Hindlimb muscle (tissue), 1 donor: Measurements from ENCODE around the gene GNB1. TPM values are rescaled to one million over a fixed set of nuclear protein-coding genes. Genes with fewer than 3 reads are reported as not detected.

Experiments
- DNase-seq: peaks from one replicate; pipeline ENCODE4 v3.0.0-alpha.2; 2013
- polyA plus RNA-seq: library from polyadenylated mRNA; unstranded; fragments of 120-200 nt; gene quantifications from one replicate; pipeline ENCODE4 v1.2.1, GENCODE V29; 2013; ENCODE audit not compliant: insufficient read length

GNB1 gene
- polyA plus RNA-seq, 1 donor, result 164 TPM

DNA sequence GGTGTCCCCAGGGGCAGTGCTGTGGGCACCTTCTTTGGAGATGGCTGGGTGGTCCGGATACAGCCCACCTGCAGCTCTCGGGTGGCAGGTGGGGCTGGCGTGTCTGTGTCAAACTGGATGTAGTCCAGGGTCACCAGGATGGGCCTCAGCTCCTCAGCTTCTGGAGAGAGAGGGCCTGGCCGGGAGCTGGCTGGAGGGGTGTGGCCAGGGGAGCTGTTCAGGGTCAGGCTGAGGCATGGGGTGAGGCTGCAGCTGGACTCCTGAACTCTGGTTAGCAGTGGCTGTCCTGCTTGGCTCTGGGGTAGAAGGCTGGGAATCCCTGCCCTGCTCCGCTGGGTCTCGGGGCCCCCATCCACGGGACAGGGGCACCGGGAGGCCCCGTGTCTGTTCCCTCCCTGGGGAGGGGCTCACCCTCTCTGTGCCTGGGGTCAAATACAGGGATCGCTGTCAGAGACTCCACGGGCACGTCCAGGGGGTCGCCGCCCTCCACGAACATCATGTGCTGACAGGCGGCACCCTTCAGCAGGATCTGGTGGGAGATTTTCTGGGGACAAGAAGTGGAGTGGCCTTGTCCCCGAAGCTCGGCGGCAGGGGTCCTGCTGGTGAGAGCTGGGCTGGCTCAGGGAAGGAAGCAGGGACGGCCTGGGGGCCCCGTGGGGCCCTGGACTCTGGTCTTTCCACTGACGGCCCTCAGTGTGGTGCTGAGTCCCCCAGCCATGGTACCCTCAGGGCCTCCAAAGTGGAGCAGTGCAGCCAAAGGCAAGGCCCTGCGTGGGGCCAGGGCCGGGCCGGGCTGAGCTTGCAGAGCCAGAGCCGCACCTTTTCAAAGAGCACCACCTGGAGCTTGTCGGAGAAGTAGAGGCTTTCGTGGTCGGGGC is 32.3 kb upstream of the GNB1 start:
- no peak for DNase-seq

GRCh38 chr1:1922702-1922955 is 31.7 kb upstream of the GNB1 start:
- DNase-seq, result no peak

- DNase-seq, result no peak
These were observed 31.2 kb upstream of the GNB1 start for GRCh38 chr1:1921901-1922701.

GRCh38 chr1:1921459-1921862 is 30.6 kb upstream of the GNB1 start:
- DNase-seq, result no peak

- DNase-seq, result no peak
These were observed 29.9 kb upstream of the GNB1 start for GRCh38 chr1:1920608-1921458.

GRCh38 chr1:1920057-1920607 is 29.2 kb upstream of the GNB1 start:
- no peak for DNase-seq

GRCh38 chr1:1919304-1920056 is 28.6 kb upstream of the GNB1 start:
- DNase-seq, result peak; percentile 92

GRCh38 chr1:1918901-1919303 is 28.0 kb upstream of the GNB1 start, which contains the start of gene TMEM52:
TSS of gene TMEM52 (minus strand) at chr1:1919279. CDS start at chr1:1919265, 14 bp downstream.
- no peak for DNase-seq

DNA sequence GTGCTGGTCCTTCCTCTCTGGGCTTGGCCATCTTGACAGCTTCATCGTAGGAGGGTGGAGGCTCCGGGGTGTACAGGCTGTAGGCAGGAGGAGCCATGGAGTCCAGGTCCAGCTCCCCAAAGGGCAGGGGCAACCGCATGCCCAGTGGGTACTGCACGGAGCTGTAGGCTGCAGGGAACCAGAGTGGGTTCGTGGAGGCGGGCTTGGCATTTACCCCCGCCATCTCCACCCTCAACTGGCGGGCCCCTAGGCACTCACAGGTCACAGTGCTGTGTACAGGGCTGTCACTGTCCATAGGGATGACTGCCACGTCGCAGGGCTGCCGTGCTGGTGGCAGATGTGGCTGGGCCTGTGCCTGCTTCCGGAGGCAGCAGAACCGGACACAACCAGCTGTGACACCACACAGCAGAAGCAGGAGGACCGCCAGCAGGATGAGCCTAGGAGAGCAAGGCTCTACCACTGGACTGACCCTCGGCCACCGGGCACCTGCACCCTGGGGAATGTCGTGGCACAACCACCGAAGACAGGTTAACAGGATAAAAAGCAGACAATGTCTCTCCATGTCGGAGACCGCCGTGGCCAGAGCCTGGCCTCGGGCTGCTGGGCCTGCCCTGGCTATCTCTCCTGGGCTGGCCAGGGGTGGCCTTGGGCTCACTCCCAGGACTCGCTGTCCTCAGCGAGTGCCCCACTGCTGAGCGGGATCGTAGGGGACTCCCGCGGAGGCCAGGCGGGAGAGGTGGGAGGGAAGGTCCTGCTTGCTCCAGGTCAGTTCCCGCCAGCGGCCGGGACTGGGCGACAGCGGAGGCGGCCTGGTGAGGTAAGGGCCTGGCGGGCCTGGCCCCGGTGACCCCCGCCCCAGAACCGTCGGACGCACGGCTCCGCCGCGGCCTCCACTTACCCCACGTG is 27.4 kb upstream of the GNB1 start:
- DNase-seq, result no peak

DNA sequence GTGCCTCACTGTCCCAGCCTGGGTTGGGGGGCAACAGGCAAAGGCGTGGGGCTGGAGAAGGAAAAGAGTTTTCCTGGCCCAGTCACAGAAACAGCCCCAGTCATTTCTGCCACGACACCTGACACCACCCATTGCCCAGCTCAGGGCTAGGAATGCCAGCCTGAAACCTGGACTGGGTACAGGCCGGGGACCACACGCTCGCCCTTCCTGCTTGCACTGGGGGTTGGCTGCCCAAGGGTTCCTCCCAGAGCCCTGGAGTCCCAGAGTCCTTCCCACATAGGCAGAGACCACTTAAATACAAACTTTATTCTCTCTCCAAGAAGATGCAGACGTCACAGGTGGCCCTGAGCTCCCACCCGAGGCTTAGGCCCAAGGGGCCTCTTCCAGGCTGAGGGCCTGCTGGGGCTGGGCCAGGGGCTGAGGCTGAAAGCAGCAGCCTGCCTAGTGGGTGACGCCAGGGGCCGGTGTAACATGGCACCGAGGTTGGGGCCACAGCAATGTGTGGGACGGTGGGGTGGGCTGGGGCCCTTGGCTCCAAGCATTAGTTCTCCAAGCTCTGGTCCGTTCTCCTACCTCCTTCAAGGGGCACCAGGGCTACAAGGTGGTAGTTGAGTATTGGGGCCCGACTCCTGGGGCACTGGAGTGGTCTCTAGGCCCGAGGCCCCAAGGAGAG is 26.6 kb upstream of the GNB1 start:
- no peak for DNase-seq

- DNase-seq, result no peak
These were observed 26.0 kb upstream of the GNB1 start for GRCh38 chr1:1916851-1917251.

DNA sequence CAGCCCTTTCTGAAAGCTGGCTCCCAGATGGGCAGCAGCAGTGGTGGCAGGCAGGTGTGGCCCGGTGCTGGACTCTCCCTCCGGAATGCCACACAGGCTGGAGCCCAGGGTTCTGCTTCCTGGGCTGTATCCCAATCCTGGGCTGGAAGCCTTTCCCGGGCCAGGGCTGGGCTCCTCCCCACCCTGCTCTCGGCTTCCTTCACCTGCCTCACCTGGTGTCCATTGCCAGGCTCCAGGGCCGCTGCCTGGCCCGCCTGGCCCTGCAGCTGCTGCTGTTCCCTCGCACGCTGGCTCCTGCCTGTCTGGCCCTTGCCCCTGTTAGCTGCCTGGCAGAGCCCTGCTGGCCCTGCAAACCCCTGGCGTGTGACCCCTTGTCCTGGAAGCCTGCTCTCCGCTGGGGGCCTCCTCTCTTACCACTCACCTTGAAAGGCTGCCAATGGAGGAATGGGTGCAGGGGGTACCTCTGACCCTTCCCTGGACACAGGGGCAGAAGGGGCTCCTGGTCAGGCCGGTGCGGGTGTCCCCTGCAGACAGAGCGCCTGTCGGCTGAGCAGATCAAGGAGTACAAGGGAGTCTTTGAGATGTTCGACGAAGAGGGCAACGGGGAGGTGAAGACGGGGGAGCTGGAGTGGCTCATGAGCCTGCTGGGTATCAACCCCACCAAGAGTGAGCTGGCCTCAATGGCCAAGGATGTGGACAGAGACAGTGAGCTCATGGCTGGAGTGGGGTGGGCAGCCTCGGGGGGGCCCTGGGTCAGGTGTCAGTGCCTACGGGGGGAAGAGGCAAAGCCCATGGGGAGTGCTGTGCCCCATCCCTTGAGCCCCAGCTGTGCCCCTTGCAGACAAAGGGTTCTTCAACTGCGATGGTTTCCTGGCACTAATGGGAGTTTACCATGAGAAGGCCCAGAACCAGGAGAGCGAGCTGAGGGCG is 25.3 kb upstream of the GNB1 start:
- DNase-seq, result no peak

DNA sequence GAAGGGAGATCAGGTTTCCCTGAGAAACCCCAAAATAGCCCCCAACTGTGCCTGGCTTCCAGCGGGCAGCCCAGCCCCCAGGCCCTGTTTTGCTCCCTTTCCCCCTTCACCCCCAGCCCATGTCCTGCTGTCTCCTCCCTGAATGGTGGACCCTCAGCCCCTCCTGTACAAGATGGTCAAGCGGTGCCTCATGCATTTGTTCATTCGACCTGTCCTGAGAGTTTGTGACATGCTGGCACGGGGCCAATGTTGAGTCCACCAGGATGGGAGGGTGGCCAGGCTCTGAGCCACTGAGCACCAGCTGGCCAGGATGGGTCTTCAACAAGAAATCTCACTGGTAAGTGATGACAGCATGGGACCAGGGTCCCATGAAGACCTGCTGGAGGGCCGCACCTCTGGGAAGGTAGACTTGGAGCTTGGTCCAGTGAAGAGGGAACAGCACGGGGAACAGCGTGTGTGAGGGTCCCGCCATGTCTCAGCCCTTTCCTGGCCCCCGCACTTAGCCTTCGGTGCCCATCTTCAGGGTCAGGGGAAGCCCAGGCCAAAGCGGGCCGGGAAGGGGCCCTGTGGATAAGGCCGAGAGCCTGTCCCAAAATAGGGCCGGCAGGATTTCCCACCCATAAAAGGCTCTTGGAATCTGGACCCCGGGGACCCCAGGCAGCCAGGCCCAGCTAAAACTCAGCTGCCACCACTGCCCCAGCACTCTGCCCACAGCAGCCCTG is 24.2 kb upstream of the GNB1 start, which contains the start of gene CALML6:
CALML6 (plus strand) TSS at position 290 of the 722 bp plus-strand sequence; CDS start at position 311, 21 bp downstream.
- no peak for DNase-seq

DNA sequence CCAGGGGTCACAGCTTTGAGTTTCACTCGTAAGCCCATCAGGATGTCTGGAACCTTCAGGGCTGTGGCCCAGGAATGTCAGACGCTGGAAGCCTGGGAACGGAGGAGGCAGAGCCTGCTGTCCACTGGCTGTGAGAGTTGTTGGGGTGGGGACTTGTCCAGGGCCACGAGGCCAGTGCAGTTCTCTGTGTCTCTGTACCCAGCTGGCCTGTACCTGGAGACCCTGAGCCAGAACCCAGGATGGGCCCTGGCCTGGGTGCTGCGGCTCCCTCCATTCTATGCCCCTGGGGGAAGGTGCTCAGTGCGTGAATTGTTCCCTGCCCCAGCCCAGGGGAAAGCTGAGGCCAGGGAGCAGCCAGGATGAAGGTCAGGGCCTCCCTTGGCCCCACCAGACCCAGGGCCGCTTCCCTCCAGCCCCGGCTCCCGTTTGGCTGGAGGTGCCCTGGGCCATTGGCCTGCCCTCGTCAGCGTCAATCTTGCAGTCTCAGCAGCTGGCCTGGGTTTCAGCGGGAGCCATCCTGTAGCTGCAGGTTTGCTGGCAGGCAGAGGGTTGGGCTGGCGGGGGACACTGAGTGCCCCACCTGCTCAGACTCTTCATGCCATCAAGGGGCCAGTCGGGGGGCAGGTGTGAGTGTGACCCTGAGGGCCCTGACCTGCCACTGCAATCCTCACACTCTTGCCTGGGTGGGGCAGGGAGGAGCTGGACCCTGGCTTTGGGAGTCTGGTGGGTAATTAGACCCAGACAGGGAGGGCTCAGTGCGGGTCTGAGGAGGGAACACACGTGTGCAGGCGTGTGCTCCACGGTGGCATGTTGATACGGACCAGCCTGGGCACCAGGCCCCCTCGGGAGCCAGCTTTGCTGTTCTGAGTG is 23.4 kb upstream of the GNB1 start:
- DNase-seq, result no peak

DNA sequence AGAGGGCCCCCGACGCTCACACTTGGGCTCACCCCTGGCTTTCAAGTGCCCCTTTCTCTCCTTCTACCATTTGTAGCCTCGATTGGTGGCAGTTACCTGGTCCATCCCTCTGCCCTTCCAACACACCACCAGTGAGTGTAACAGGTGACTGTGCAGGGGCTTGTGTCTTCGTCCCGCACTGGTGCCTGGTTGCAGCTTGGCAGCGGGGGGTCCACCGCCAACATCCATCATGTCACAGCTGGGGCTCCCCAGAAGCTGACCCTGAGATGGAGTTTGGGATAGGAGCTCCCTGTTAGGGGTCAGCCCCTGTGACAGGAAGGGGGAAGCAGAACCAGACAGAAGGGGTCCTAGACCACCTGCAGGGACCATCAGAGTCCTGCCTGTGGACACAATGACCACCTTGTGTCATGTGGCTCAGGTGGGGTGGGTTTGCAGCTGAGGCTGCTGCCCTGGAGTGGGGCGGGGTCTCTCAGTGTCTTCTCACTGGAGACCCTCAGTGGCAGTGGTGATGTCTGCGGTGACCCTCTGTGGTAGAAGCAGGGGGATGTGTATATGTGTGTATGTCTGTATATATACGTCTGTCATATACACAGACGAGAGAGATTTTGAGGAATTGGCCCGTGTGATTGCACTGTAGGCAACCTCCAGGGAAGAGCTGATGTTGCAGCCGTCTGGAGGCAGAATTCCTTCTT is 20.6 kb upstream of the GNB1 start:
- DNase-seq, result no peak

GRCh38 chr1:1910651-1911331 is 19.9 kb upstream of the GNB1 start:
- DNase-seq, result no peak
